ENCODE data around the gene SSH2.

Gene SSH2

GRCh38 chr17:29715680-29716079 is 214.3 kb downstream of the SSH2 start:
- DNase-seq (ENCODE audit: low read depth in 1 of 2, low spot score in 1 of 2), result no peak

GRCh38 chr17:29714146-29714545 is 215.9 kb downstream of the SSH2 start:
- DNase-seq (ENCODE audit: low read depth in 1 of 2, low spot score in 1 of 2), result no peak

- DNase-seq (ENCODE audit: low read depth in 1 of 2, low spot score in 1 of 2), result no peak
These were observed 216.4 kb downstream of the SSH2 start for GRCh38 chr17:29713626-29714025.

- DNase-seq (ENCODE audit: low read depth in 1 of 2, low spot score in 1 of 2), result no peak
These were observed 218.2 kb downstream of the SSH2 start for GRCh38 chr17:29711588-29712385.

- no peak for DNase-seq (ENCODE audit: low read depth in 1 of 2, low spot score in 1 of 2)
These were observed 219.1 kb downstream of the SSH2 start for GRCh38 chr17:29710891-29711418.

- DNase-seq (ENCODE audit: low read depth in 1 of 2, low spot score in 1 of 2), result no peak
These were observed 219.5 kb downstream of the SSH2 start for GRCh38 chr17:29710520-29710884.

- no peak for DNase-seq (ENCODE audit: low read depth in 1 of 2, low spot score in 1 of 2)
These were observed 220.0 kb downstream of the SSH2 start for GRCh38 chr17:29709866-29710519.

GRCh38 chr17:29707212-29707571 is 222.8 kb downstream of the SSH2 start:
- no peak for DNase-seq (ENCODE audit: low read depth in 1 of 2, low spot score in 1 of 2)

GRCh38 chr17:29706045-29706431 is 224.0 kb downstream of the SSH2 start:
- no peak for DNase-seq (ENCODE audit: low read depth in 1 of 2, low spot score in 1 of 2)

GRCh38 chr17:29705386-29705785 is 224.6 kb downstream of the SSH2 start:
- DNase-seq (ENCODE audit: low read depth in 1 of 2, low spot score in 1 of 2), result no peak

GRCh38 chr17:29699283-29699682 is 230.7 kb downstream of the SSH2 start:
- DNase-seq (ENCODE audit: low read depth in 1 of 2, low spot score in 1 of 2), result no peak

- no peak for DNase-seq (ENCODE audit: low read depth in 1 of 2, low spot score in 1 of 2)
These were observed 231.2 kb downstream of the SSH2 start for GRCh38 chr17:29698837-29699236.

GRCh38 chr17:29698019-29698777 is 231.8 kb downstream of the SSH2 start:
- DNase-seq (ENCODE audit: low read depth in 1 of 2, low spot score in 1 of 2), result no peak

- DNase-seq (ENCODE audit: low read depth in 1 of 2, low spot score in 1 of 2), result no peak
These were observed 232.7 kb downstream of the SSH2 start for GRCh38 chr17:29697371-29697770.

GRCh38 chr17:29694918-29695563 is 235.0 kb downstream of the SSH2 start:
- DNase-seq (ENCODE audit: low read depth in 1 of 2, low spot score in 1 of 2), result no peak

GRCh38 chr17:29693751-29694150 is 236.3 kb downstream of the SSH2 start:
- no peak for DNase-seq (ENCODE audit: low read depth in 1 of 2, low spot score in 1 of 2)

GRCh38 chr17:29687596-29687995 is 242.4 kb downstream of the SSH2 start:
- no peak for DNase-seq (ENCODE audit: low read depth in 1 of 2, low spot score in 1 of 2)

- DNase-seq (ENCODE audit: low read depth in 1 of 2, low spot score in 1 of 2), result no peak
These were observed 242.9 kb downstream of the SSH2 start for GRCh38 chr17:29686993-29687590.

- no peak for DNase-seq (ENCODE audit: low read depth in 1 of 2, low spot score in 1 of 2)
These were observed 246.5 kb downstream of the SSH2 start for GRCh38 chr17:29683481-29683880.

- DNase-seq (ENCODE audit: low read depth in 1 of 2, low spot score in 1 of 2), result no peak
These were observed 247.0 kb downstream of the SSH2 start for GRCh38 chr17:29682987-29683386.

GRCh38 chr17:29682054-29682453 is 248.0 kb downstream of the SSH2 start:
- no peak for DNase-seq (ENCODE audit: low read depth in 1 of 2, low spot score in 1 of 2)
